HG03460 (cell line): ENCODE measurements around the gene ACSS3.
"Not testable (repeated sequence)": the region's sequence is repeated elsewhere in the genome, so short reads cannot be mapped to it uniquely, and the experiment has no call there.

Source experiments
- ATAC-seq: cut with Tn5 transposase; IDR thresholded peaks from one replicate; pipeline ENCODE4 v1.9.1; 2021; ENCODE audit not compliant: unreplicated experiment

Gene ACSS3

GRCh38 chr12:81077686-81078441, at the start of gene ACSS3:
TSS of gene ACSS3 (plus strand) at chr12:81078079. CDS start at chr12:81078121, 42 bp downstream.
- ATAC-seq = no peak

- no peak for ATAC-seq
Measured at GRCh38 chr12:81034926-81035325, 43.0 kb upstream of the ACSS3 start.

- ATAC-seq = no peak
Measured at GRCh38 chr12:81039231-81039630, 38.6 kb upstream of the ACSS3 start.

GRCh38 chr12:81043979-81044740, 33.7 kb upstream of the ACSS3 start:
- ATAC-seq = no peak

GRCh38 chr12:81064971-81065370, 12.9 kb upstream of the ACSS3 start:
- ATAC-seq = not testable (repeated sequence)

GRCh38 chr12:81070846-81071245, 7.0 kb upstream of the ACSS3 start:
- no peak for ATAC-seq

- no peak for ATAC-seq
Measured at GRCh38 chr12:81075539-81075938, 2.3 kb upstream of the ACSS3 start.

- no peak for ATAC-seq
Measured at GRCh38 chr12:81077329-81077685, 572 bp upstream of the ACSS3 start.

- ATAC-seq = no peak
Measured at GRCh38 chr12:81078469-81079196, 754 bp downstream of the ACSS3 start.

- no peak for ATAC-seq
Measured at GRCh38 chr12:81079280-81080076, 1.6 kb downstream of the ACSS3 start.

- no peak for ATAC-seq
Measured at GRCh38 chr12:81080431-81080983, 2.6 kb downstream of the ACSS3 start.

- ATAC-seq = no peak
Measured at GRCh38 chr12:81081726-81082125, 3.8 kb downstream of the ACSS3 start.

- no peak for ATAC-seq
Measured at GRCh38 chr12:81083018-81083417, 5.1 kb downstream of the ACSS3 start.

- ATAC-seq = no peak
Measured at GRCh38 chr12:81083906-81084513, 6.1 kb downstream of the ACSS3 start.

- no peak for ATAC-seq
Measured at GRCh38 chr12:81084811-81085350, 7.0 kb downstream of the ACSS3 start.

- no peak for ATAC-seq
Measured at GRCh38 chr12:81085832-81086231, 8.0 kb downstream of the ACSS3 start.

- no peak for ATAC-seq
Measured at GRCh38 chr12:81086342-81086741, 8.5 kb downstream of the ACSS3 start.

- ATAC-seq = no peak
Measured at GRCh38 chr12:81088221-81088620, 10.3 kb downstream of the ACSS3 start.

- no peak for ATAC-seq
Measured at GRCh38 chr12:81089412-81089811, 11.5 kb downstream of the ACSS3 start.

- ATAC-seq = no peak
Measured at GRCh38 chr12:81092053-81092452, 14.2 kb downstream of the ACSS3 start.
